CD1c-positive myeloid dendritic cell (primary cell): ENCODE data around the gene PTPA.

Experiments used
- DNase-seq: peaks from one replicate; pipeline ENCODE4 v3.0.0-alpha.2; 2016; ENCODE audit errors: extremely low spot score

Gene PTPA

GRCh38 chr9:129110740-129111527 lies at the start of gene PTPA, which contains the start of gene CRAT:
PTPA (plus strand) TSS chr9:129111415; CDS start chr9:129111601, 186 bp downstream.
CRAT (minus strand) TSS chr9:129110793; CDS start chr9:129110509, 284 bp downstream.
- DNase-seq = peak; percentile 97

- DNase-seq = no peak
These were observed 48.2 kb upstream of the PTPA start for GRCh38 chr9:129063061-129063460.

- DNase-seq = no peak
These were observed 46.7 kb upstream of the PTPA start for GRCh38 chr9:129064499-129064908.

- no peak for DNase-seq
These were observed 43.1 kb upstream of the PTPA start for GRCh38 chr9:129068110-129068509.

- peak; percentile 89 for DNase-seq
These were observed 42.0 kb upstream of the PTPA start for GRCh38 chr9:129068990-129069861.

GRCh38 chr9:129069862-129070641 lies 41.2 kb upstream of the PTPA start:
- DNase-seq = no peak

- no peak for DNase-seq
These were observed 40.3 kb upstream of the PTPA start for GRCh38 chr9:129070696-129071525.

- DNase-seq = no peak
These were observed 39.6 kb upstream of the PTPA start for GRCh38 chr9:129071526-129072126.

- DNase-seq = no peak
These were observed 39.0 kb upstream of the PTPA start for GRCh38 chr9:129072171-129072570.

- DNase-seq = no peak
These were observed 37.8 kb upstream of the PTPA start for GRCh38 chr9:129073404-129073803.

GRCh38 chr9:129074106-129074505 lies 37.1 kb upstream of the PTPA start:
- no peak for DNase-seq

- no peak for DNase-seq
These were observed 35.1 kb upstream of the PTPA start for GRCh38 chr9:129075996-129076639.

GRCh38 chr9:129076640-129077037 lies 34.6 kb upstream of the PTPA start:
- DNase-seq = no peak

- no peak for DNase-seq
These were observed 34.0 kb upstream of the PTPA start for GRCh38 chr9:129077236-129077635.

- no peak for DNase-seq
These were observed 32.3 kb upstream of the PTPA start for GRCh38 chr9:129078691-129079503.

- no peak for DNase-seq
These were observed 31.4 kb upstream of the PTPA start for GRCh38 chr9:129079829-129080228.

- DNase-seq = no peak
These were observed 31.0 kb upstream of the PTPA start for GRCh38 chr9:129080298-129080600.

GRCh38 chr9:129080601-129081387 lies 30.4 kb upstream of the PTPA start, which contains the start of gene DOLPP1:
DOLPP1 (plus strand) TSS chr9:129081111; CDS start chr9:129081132, 21 bp downstream.
- DNase-seq = peak; percentile 100
